K562 (cell line): Measurements from ENCODE around the gene ZEB2. TPM values are rescaled to one million over a fixed set of nuclear protein-coding genes. Genes with fewer than 3 reads are reported as not detected.
A peak's percentile ranks its signal among the peaks of the same experiment; 100 is the strongest.

Experiments
- ATAC-seq: fragments of 200-7000 bp; cut with Tn5 transposase; 3 replicates; pipeline ENCODE4 v1.9.1; 2020; ENCODE audit warnings: moderate library complexity
- BruUV-seq: library from RNA; stranded (reverse); fragments of 400-500 nt; replicated peaks from 2 replicates; lab custom pipeline; 2021; lab: Mats Ljungman, UMichigan
- CTCF ChIA-PET: fragments of 300-600 bp; formaldehyde crosslinking; extraction: SDS; loops from one replicate; lab custom pipeline; 2021; ENCODE audit warnings: low intra/inter-chr PET ratio; lab: Yijun Ruan, JAX
- POLR2A ChIA-PET: fragments of 300-600, 350-650 bp; sonication (Branson Sonifier 250); formaldehyde crosslinking; extraction: SDS; loops from one replicate; lab custom pipeline; 2021; ENCODE audit warnings: antibody characterized with exemption, inconsistent platforms; lab: Yijun Ruan, JAX
- DNase-seq, 4 experiments: peaks; one replicate each; pipeline versions ENCODE4 v3.0.0 to v3.0.0-alpha.2; 2011 to 2018; ENCODE audit warnings: low spot score in 3 of 4, mixed read lengths in 3 of 4; ENCODE audit errors: extremely low read depth in 1 of 4
- FAIRE-seq: peaks from 2 replicates; lab custom pipeline; 2011; peaks lifted over from hg19 to GRCh38; lab: Jason Lieb, UNC
- H2AFZ ChIP-seq: 2 replicates; pipeline ENCODE4 v1.6.0; 2011; ENCODE audit warnings: low read depth, low read length, control low read depth, inconsistent platforms
- H3K27ac ChIP-seq: fragments of 200-600 bp; 3 replicates; pipeline ENCODE4 v1.8.0; 2011; ENCODE audit warnings: low read depth, mild to moderate bottlenecking, control low read depth, inconsistent platforms, low read length, moderate library complexity, mixed read lengths; ENCODE audit errors: extremely low read depth
- H3K27me3 ChIP-seq, 2 experiments: fragments of 300-600 bp in 1 of 2; 2 replicates in 1 of 2; 3 replicates in 1 of 2; pipeline versions ENCODE4 v1.6.0 to v1.8.0; 2011; ENCODE audit warnings: inconsistent platforms in 2 of 2, low read length in 2 of 2, mild to moderate bottlenecking in 1 of 2, mixed read lengths in 1 of 2, moderate library complexity in 1 of 2; ENCODE audit not compliant: control insufficient read depth in 2 of 2, insufficient read depth in 2 of 2
- H3K36me3 ChIP-seq: fragments of 300-600 bp; 3 replicates; pipeline ENCODE4 v1.8.0; 2011; ENCODE audit warnings: mild to moderate bottlenecking, low read length, inconsistent platforms; ENCODE audit not compliant: control insufficient read depth, insufficient read depth
- H3K4me1 ChIP-seq, 2 experiments: fragments of 200-600 bp in 1 of 2; replicated peaks in 1 of 2; 2 replicates in 1 of 2; 3 replicates in 1 of 2; pipeline versions ENCODE4 v1.5.1 to v1.8.0; 2011; ENCODE audit warnings: inconsistent platforms in 2 of 2, low read length in 2 of 2, mild to moderate bottlenecking in 1 of 2, mixed read lengths in 1 of 2, moderate library complexity in 1 of 2; ENCODE audit not compliant: control insufficient read depth in 2 of 2, insufficient read depth in 2 of 2
- H3K4me2 ChIP-seq: 2 replicates; pipeline ENCODE4 v1.6.1; 2011; ENCODE audit warnings: low read length, control low read depth, inconsistent platforms, mixed read lengths; ENCODE audit not compliant: insufficient read depth
- H3K4me3 ChIP-seq: fragments of 200-600 bp; sonication (generic), shearing (Covaris generic); 2 replicates; pipeline ENCODE4 v1.5.1; 2016; ENCODE audit warnings: control low read depth, inconsistent platforms
- H3K79me2 ChIP-seq: fragments of 200-600 bp; 3 replicates; pipeline ENCODE4 v1.8.0; 2011; ENCODE audit warnings: low read length, inconsistent platforms; ENCODE audit not compliant: control insufficient read depth, insufficient read depth
- H3K9ac ChIP-seq, 2 experiments: 2 replicates each; pipeline versions ENCODE4 v1.6.0 to v1.6.1; 2011; ENCODE audit warnings: low read depth in 2 of 2, low read length in 2 of 2, control low read depth in 1 of 2, inconsistent platforms in 1 of 2, mild to moderate bottlenecking in 1 of 2, mixed read lengths in 1 of 2; ENCODE audit not compliant: insufficient read depth in 1 of 2
- H3K9me1 ChIP-seq: one replicate; pipeline ENCODE4 v1.6.0; 2011; ENCODE audit warnings: inconsistent platforms, mild to moderate bottlenecking, low read length, moderate library complexity; ENCODE audit not compliant: control insufficient read depth, insufficient read depth
- H3K9me3 ChIP-seq: replicated peaks from 2 replicates; pipeline ENCODE4 v1.5.1; 2011; ENCODE audit warnings: low read depth, low read length, inconsistent platforms; ENCODE audit not compliant: control insufficient read depth, insufficient read depth
- H4K20me1 ChIP-seq: replicated peaks from 2 replicates; pipeline ENCODE4 v1.6.1; 2011; ENCODE audit warnings: low read length, inconsistent platforms, mixed read lengths; ENCODE audit not compliant: control insufficient read depth, insufficient read depth
- BMI1 ChIP-seq: fragments of 150-350 bp; IDR thresholded peaks from 2 replicates; pipeline ENCODE4 v1.6.1; 2014; ENCODE audit warnings: low read length
- CBX3 ChIP-seq, 2 experiments: IDR thresholded peaks; 1 replicate in 1 of 2; 2 replicates in 1 of 2; pipeline ENCODE4 v1.6.1; 2012; ENCODE audit warnings: inconsistent platforms in 2 of 2, low read length in 2 of 2, borderline replicate concordance in 1 of 2, control low read depth in 1 of 2
- CEBPG ChIP-seq, 3 experiments: fragments of 200-800 bp in 1 of 3; sonication (Bioruptor generic) in 1 of 3; sonication (generic) in 1 of 3; formaldehyde crosslinking in 1 of 3; IDR thresholded peaks in 2 of 3; conservative IDR thresholded peaks in 1 of 3; 2 replicates each; pipeline versions ENCODE4 v1.6.1 to v1.8.0; 2016 to 2022; ENCODE audit warnings: missing compliant biosample characterization in 2 of 3, missing genetic modification characterization in 2 of 3, mild to moderate bottlenecking in 1 of 3, missing genetic modification reagents in 1 of 3
- CTBP1 ChIP-seq: fragments of 450-650 bp; IDR thresholded peaks from 2 replicates; pipeline ENCODE4 v1.6.1; 2016; ENCODE audit warnings: borderline replicate concordance
- E2F3 ChIP-seq: fragments of 250-450 bp; sonication (Bioruptor Pico); IDR thresholded peaks from 2 replicates; pipeline ENCODE4 v1.4.0; 2020; ENCODE audit warnings: mild to moderate bottlenecking
- EP400 ChIP-seq: fragments of 450-650 bp; IDR thresholded peaks from 2 replicates; pipeline ENCODE4 v1.6.1; 2017; ENCODE audit warnings: antibody characterized with exemption, mild to moderate bottlenecking, moderate library complexity
- MYNN ChIP-seq, 2 experiments: sonication (generic); formaldehyde crosslinking in 1 of 2; IDR thresholded peaks; 2 replicates each; pipeline versions ENCODE4 v1.5.0 to v1.6.1; 2016 to 2020; ENCODE audit warnings: antibody characterized with exemption in 1 of 2, missing genetic modification reagents in 1 of 2
- POLR2A ChIP-seq: fragments of 450-650 bp; conservative IDR thresholded peaks from 2 replicates; pipeline ENCODE4 v1.6.1; 2016
- SMAD3 ChIP-seq: fragments of 450-650 bp; formaldehyde crosslinking; conservative IDR thresholded peaks from 2 replicates; pipeline ENCODE4 v1.4.0; 2020; ENCODE audit warnings: mild to moderate bottlenecking
- SNIP1 ChIP-seq: fragments of 450-650 bp; IDR thresholded peaks from 2 replicates; pipeline ENCODE4 v1.7.1; 2017; ENCODE audit warnings: low read depth, mild to moderate bottlenecking
- WGBS: fragments of 100-300 bp; shearing (Covaris generic); methylation state at CpG from one replicate; pipeline ENCODE4 v1.1.6; 2016; ENCODE audit warnings: low coverage, mixed read lengths; ENCODE audit not compliant: insufficient coverage; ENCODE audit errors: missing lambda C conversion rate; 5-methylcytosine and 5-hydroxymethylcytosine counted together
- in situ Hi-C: fragments of 300-500 bp; cut with MboI; formaldehyde crosslinking; loops from 4 replicates; pipeline ENCODE4 v1.15.0; 2018; ENCODE audit warnings: inconsistent platforms, mixed read lengths
- intact Hi-C: fragments of 100-400 bp; cut with micrococcal nuclease; formaldehyde crosslinking; loops from 2 replicates; pipeline ENCODE4 v1.14.2; 2022
- polyA plus RNA-seq, 8 experiments: library from polyadenylated mRNA; depleted of rRNA in 4 of 8; stranded (reverse) in 5 of 8; unstranded in 3 of 8; fragments of >200 nt; fragmentation: Nextera tagmentation in 2 of 8; fragmentation: Illumina TruSeq in 1 of 8; extraction: Ambion mirVana in 2 of 8; extraction: Trizol in 1 of 8; gene quantifications; 2 replicates each; pipeline versions ENCODE4 v1.2.1 to v1.2.3, GENCODE V29; 2011 to 2014; ENCODE audit warnings: inconsistent platforms in 1 of 8, missing spikeins in 1 of 8
- total RNA-seq, 7 experiments: library from RNA; depleted of rRNA in 6 of 7; stranded (reverse); fragments of >200 nt in 6 of 7; fragmentation: Illumina TruSeq in 2 of 7; extraction: Trizol in 2 of 7; gene quantifications; 2 replicates each; pipeline versions ENCODE4 v1.2.1 to v1.2.3, GENCODE V29; 2011 to 2021; ENCODE audit warnings: low replicate concordance in 1 of 7
- TF ChIP-seq, protein P1 (sequence below): fragments of 200-800 bp; sonication (Bioruptor generic); IDR thresholded peaks from 2 replicates; pipeline ENCODE4 v1.6.1; 2017; ENCODE audit warnings: missing genetic modification characterization, missing compliant biosample characterization
- TF ChIP-seq, protein P2 (sequence below): fragments of 250-450 bp; sonication (Bioruptor Pico); IDR thresholded peaks from 2 replicates; pipeline ENCODE4 v1.8.0; 2021; ENCODE audit warnings: moderate library complexity, mild to moderate bottlenecking, inconsistent platforms

The ZEB2 gene
- total and polyA plus RNA-seq, 9 of the 15 experiments (the other 6 are each of a cell fraction or from before 2014, with no cell fraction given) = 15.1 to 113 (median 72.3) TPM

DNA sequence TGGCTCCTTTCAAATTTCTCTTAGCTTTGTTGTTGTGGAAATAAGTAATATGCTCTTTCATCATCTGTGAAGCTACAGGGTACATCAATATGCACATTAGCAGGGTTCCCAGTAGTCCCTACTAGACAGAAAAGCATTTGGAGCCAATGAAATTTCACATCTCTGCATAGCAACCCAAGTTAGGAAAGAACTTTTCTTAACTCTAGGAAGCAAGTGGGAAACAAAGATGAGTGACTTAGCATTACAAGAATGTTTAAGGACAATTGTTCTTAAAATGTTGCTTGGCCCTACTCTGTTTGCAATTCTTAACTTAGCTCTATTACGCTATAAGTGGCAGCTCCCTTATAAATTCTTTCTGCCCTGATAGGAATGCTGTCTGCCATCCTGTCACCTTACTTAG, 39.6 kb downstream of the ZEB2 start:
- H3K9ac ChIP-seq = no peak overlapping the region
- ChIA-PET CTCF (no interaction called here), POLR2A (interaction anchor here (1.6 kb wide), 1 partner anchor 15 kb away, joined by 3 read pairs; no protein-coding TSS in a partner anchor)
- in situ Hi-C loops = no loop called here
- peaks cover 0 to 28% of the 10 kb centered on the region in 2 experiments for H3K4me1 ChIP-seq
- no TSS peak for BruUV-seq
- DNase-seq (no peak), FAIRE-seq (no peak)
- peaks cover 100% of the 10 kb centered on the region for H3K79me2 ChIP-seq
- no peak overlapping the region for H3K4me2 ChIP-seq
- 100% methylated on average over 1 of the region's 1 CpG for WGBS
- intact Hi-C loops = no loop called here
- TF ChIP-seq EP400 (no peak), SNIP1 (no peak), E2F3 (CRISPR knock-in tag) (no peak), POLR2A (0 out of 2 replicates have a peak, but pooled peaks have one; percentile 20), SMAD3 (no peak), CEBPG (CRISPR knock-in tag; IDR thresholded peaks at IDR 0.05) (no peak), CEBPG (tag; conservative IDR thresholded peaks at IDR 0.05 in 1 of 2, IDR thresholded peaks at IDR 0.05 in 1 of 2) (no peak)
- TF ChIP-seq, all 486 proteins: peak for 1
- no peak for ATAC-seq
- no peaks in the 10 kb centered on the region for H3K27me3 ChIP-seq
- no peak overlapping the region for H2AFZ ChIP-seq
- no peak overlapping the region for H3K4me3 ChIP-seq
- peaks cover 5% of the 10 kb centered on the region for H3K9me1 ChIP-seq
- peaks cover 89% of the 10 kb centered on the region for H3K36me3 ChIP-seq
- no peaks in the 10 kb centered on the region for H3K9me3 ChIP-seq
- H3K27ac ChIP-seq = no peak overlapping the region
- H4K20me1 ChIP-seq = peaks cover 15% of the 10 kb centered on the region

DNA sequence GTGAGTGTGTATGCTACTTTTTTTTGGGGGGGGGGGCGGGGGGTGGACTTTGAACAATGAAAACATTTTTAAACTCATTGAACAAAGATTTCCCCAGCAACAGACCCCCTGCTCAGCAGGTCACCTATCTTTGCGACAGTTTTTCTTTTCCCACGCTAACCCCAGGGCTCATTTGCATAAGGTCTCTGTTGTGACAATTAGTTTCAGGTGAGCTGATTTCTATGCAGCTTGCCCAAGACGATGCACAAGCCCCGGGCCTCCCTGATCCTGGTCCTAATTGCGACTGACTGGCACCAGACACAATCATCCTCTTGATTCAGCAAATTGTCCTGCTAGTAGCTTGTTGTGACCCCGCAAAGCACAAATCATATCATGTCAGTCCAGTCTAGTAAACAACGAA, 40.3 kb downstream of the ZEB2 start:
- H3K79me2 ChIP-seq = peaks cover 100% of the 10 kb centered on the region
- in situ Hi-C loops = no loop called here

More for the DNA sequence above, 40.3 kb downstream of the ZEB2 start:
- Histone ChIP-seq H4K20me1 (peaks cover 15% of the 10 kb centered on the region), H3K9me1 (peaks cover 5% of the 10 kb centered on the region), H3K4me2 (no peak overlapping the region), H3K27ac (no peak overlapping the region), H3K36me3 (peaks cover 88% of the 10 kb centered on the region), H3K9me3 (no peaks in the 10 kb centered on the region), H3K27me3 (no peaks in the 10 kb centered on the region), H3K4me3 (no peak overlapping the region), H3K4me1 (peaks cover 0 to 28% of the 10 kb centered on the region in 2 experiments), H3K9ac (no peak overlapping the region; a peak in 1 of 4 replicates), H2AFZ (no peak overlapping the region)
- CTCF ChIA-PET = no interaction called here
- no TSS peak for BruUV-seq
- ATAC-seq (no peak), DNase-seq (no peak), FAIRE-seq (no peak)
- POLR2A ChIA-PET = interaction anchor here (1.6 kb wide), 1 partner anchor 15 kb away, joined by 3 read pairs; no protein-coding TSS in a partner anchor
- intact Hi-C loops = no loop called here
- WGBS = 59% methylated on average over 7 of the region's 8 CpGs
- TF ChIP-seq, protein P1, sequence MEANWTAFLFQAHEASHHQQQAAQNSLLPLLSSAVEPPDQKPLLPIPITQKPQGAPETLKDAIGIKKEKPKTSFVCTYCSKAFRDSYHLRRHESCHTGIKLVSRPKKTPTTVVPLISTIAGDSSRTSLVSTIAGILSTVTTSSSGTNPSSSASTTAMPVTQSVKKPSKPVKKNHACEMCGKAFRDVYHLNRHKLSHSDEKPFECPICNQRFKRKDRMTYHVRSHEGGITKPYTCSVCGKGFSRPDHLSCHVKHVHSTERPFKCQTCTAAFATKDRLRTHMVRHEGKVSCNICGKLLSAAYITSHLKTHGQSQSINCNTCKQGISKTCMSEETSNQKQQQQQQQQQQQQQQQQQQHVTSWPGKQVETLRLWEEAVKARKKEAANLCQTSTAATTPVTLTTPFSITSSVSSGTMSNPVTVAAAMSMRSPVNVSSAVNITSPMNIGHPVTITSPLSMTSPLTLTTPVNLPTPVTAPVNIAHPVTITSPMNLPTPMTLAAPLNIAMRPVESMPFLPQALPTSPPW (CRISPR knock-in tag) = 0 out of 2 replicates have a peak, but pooled peaks have one; percentile 26
- TF ChIP-seq CBX3 (IDR thresholded peaks at IDR 0.05; ENCODE audit: borderline replicate concordance in 1 of 2, low read length in 2 of 2) = no peak
- TF ChIP-seq, protein P2, sequence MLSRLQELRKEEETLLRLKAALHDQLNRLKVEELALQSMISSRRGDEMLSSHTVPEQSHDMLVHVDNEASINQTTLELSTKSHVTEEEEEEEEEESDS = no peak
- TF ChIP-seq CTBP1 = no peak
- TF ChIP-seq BMI1 = no peak
- no peak for TF ChIP-seq MYNN (IDR thresholded peaks at IDR 0.05)
- no peak for TF ChIP-seq MYNN (CRISPR knock-in tag; IDR thresholded peaks at IDR 0.05)
